ENCODE measurements around the gene FBLN2.

FBLN2 gene

DNA sequence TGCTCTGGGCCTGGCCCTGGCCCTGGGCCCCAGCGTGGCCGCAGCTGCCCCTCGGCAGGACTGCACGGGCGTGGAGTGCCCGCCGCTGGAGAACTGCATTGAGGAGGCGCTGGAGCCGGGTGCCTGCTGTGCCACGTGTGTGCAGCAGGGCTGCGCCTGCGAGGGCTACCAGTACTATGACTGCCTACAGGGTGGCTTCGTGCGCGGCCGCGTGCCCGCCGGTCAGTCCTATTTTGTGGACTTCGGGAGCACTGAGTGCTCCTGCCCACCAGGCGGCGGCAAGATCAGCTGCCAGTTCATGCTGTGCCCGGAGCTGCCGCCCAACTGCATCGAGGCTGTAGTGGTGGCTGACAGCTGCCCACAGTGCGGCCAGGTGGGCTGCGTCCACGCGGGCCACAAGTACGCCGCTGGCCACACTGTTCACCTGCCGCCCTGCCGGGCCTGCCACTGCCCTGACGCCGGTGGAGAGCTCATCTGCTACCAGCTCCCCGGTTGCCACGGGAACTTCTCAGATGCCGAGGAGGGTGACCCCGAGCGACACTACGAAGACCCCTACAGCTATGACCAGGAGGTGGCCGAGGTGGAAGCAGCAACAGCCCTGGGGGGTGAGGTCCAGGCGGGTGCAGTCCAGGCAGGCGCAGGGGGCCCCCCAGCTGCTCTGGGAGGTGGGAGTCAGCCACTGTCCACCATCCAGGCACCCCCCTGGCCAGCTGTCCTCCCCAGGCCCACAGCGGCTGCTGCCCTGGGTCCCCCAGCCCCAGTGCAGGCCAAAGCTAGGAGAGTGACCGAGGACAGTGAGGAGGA lies 21.7 kb downstream of the FBLN2 start:
- TF ChIP-seq, protein P1, sequence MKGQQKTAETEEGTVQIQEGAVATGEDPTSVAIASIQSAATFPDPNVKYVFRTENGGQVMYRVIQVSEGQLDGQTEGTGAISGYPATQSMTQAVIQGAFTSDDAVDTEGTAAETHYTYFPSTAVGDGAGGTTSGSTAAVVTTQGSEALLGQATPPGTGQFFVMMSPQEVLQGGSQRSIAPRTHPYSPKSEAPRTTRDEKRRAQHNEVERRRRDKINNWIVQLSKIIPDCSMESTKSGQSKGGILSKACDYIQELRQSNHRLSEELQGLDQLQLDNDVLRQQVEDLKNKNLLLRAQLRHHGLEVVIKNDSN (IDR thresholded peaks at IDR 0.05) = no peak
- TF ChIP-seq, protein P2, sequence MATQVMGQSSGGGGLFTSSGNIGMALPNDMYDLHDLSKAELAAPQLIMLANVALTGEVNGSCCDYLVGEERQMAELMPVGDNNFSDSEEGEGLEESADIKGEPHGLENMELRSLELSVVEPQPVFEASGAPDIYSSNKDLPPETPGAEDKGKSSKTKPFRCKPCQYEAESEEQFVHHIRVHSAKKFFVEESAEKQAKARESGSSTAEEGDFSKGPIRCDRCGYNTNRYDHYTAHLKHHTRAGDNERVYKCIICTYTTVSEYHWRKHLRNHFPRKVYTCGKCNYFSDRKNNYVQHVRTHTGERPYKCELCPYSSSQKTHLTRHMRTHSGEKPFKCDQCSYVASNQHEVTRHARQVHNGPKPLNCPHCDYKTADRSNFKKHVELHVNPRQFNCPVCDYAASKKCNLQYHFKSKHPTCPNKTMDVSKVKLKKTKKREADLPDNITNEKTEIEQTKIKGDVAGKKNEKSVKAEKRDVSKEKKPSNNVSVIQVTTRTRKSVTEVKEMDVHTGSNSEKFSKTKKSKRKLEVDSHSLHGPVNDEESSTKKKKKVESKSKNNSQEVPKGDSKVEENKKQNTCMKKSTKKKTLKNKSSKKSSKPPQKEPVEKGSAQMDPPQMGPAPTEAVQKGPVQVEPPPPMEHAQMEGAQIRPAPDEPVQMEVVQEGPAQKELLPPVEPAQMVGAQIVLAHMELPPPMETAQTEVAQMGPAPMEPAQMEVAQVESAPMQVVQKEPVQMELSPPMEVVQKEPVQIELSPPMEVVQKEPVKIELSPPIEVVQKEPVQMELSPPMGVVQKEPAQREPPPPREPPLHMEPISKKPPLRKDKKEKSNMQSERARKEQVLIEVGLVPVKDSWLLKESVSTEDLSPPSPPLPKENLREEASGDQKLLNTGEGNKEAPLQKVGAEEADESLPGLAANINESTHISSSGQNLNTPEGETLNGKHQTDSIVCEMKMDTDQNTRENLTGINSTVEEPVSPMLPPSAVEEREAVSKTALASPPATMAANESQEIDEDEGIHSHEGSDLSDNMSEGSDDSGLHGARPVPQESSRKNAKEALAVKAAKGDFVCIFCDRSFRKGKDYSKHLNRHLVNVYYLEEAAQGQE (IDR thresholded peaks at IDR 0.05; ENCODE audit: low read depth) = no peak
- no peak for TF ChIP-seq CREB1 (IDR thresholded peaks at IDR 0.05; ENCODE audit: low read depth)
- no peak for TF ChIP-seq RAD21 (IDR thresholded peaks at IDR 0.05; ENCODE audit: low read depth)
- TF ChIP-seq ZBTB7A (IDR thresholded peaks at IDR 0.05; ENCODE audit: low read depth) = no peak
- TF ChIP-seq YY1 (IDR thresholded peaks at IDR 0.05; ENCODE audit: low read depth) = no peak
- no peak for TF ChIP-seq EP300 (IDR thresholded peaks at IDR 0.05; ENCODE audit: borderline replicate concordance)
- no peak for TF ChIP-seq TAF1 (IDR thresholded peaks at IDR 0.05; ENCODE audit: low read depth)
- no peak for TF ChIP-seq TCF12 (IDR thresholded peaks at IDR 0.05; ENCODE audit: low read depth)
- TF ChIP-seq EGR1 (IDR thresholded peaks at IDR 0.05) = no peak
- no peak for TF ChIP-seq TEAD4 (IDR thresholded peaks at IDR 0.05)

DNA sequence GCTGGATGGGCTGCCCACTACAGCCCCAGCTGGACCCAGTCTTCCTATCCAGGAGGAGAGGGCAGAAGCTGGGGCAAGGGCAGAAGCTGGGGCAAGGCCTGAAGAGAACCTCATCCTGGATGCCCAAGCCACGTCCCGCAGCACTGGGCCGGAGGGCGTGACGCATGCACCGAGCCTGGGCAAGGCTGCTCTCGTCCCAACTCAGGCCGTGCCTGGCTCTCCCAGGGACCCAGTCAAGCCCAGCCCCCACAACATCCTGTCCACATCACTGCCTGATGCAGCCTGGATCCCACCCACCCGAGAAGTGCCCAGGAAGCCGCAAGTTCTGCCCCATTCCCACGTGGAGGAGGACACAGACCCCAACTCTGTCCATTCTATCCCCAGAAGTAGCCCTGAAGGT lies 22.3 kb downstream of the FBLN2 start:
- no peak for TF ChIP-seq TCF12 (IDR thresholded peaks at IDR 0.05; ENCODE audit: low read depth)
- TF ChIP-seq, protein P2 (IDR thresholded peaks at IDR 0.05; ENCODE audit: low read depth) = no peak
- no peak for TF ChIP-seq RAD21 (IDR thresholded peaks at IDR 0.05; ENCODE audit: low read depth)
- TF ChIP-seq, protein P1 (IDR thresholded peaks at IDR 0.05) = no peak
- no peak for TF ChIP-seq TEAD4 (IDR thresholded peaks at IDR 0.05)
- no peak for TF ChIP-seq ZBTB7A (IDR thresholded peaks at IDR 0.05; ENCODE audit: low read depth)
- TF ChIP-seq EGR1 (IDR thresholded peaks at IDR 0.05) = no peak
- TF ChIP-seq, protein P3, sequence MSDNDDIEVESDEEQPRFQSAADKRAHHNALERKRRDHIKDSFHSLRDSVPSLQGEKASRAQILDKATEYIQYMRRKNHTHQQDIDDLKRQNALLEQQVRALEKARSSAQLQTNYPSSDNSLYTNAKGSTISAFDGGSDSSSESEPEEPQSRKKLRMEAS (IDR thresholded peaks at IDR 0.05) = no peak
- TF ChIP-seq FOXM1 (IDR thresholded peaks at IDR 0.05; ENCODE audit: borderline replicate concordance, low read depth) = no peak
- no peak for TF ChIP-seq CREB1 (IDR thresholded peaks at IDR 0.05; ENCODE audit: low read depth)
- no peak for TF ChIP-seq NFIC (IDR thresholded peaks at IDR 0.05)
- TF ChIP-seq TAF1 (IDR thresholded peaks at IDR 0.05; ENCODE audit: low read depth) = no peak
- no peak for TF ChIP-seq CEBPB (IDR thresholded peaks at IDR 0.05)
- TF ChIP-seq YY1 (IDR thresholded peaks at IDR 0.05; ENCODE audit: low read depth) = no peak
- no peak for TF ChIP-seq EP300 (IDR thresholded peaks at IDR 0.05; ENCODE audit: borderline replicate concordance)

DNA sequence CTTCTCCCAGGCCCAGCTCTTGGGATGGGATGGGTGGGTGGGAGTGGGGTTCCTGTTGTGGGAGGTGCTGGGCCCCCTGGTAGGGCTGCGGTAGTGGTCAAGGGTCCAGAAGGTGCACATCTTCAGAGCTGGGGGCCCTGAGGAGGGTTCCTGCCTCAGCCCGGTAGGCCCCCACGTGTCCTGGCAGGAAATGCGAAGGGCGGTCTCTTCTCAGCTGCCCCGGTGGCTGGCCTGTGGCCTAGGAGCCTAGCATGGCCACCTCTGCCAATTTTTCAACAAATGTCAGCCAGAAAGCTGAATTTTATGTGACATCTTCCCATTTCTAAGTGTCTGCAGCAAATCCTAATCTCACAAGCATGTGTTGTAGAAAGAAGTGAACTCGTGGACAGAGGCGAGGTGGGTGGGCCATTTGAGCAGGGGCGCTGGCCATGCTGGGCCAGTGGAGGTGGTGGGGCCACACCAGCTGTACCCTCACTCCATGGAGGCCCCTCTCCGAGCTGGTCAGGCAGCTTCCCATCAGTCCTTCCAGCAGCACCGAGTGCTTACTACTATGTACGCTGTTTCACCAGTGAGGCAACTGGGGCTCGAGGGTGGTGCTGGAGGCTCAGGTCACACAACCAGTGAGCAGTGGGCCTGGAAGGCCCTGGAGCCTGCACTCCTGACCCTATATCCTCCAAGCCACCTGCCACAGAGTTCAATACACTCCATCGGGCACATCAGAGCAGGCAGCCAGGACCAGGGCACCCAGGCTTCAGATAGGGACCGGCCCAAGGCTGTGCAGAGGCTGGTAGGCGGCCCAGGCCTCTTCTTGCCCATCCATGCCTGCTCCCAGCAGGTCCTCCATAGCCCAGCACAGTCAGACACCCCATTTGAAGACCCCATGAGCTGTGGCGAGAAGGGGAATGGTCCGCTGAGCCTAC lies 23.2 kb downstream of the FBLN2 start:
- TF ChIP-seq, protein P1 (IDR thresholded peaks at IDR 0.05) = no peak
- TF ChIP-seq EGR1 (IDR thresholded peaks at IDR 0.05) (no peak), TCF12 (IDR thresholded peaks at IDR 0.05; ENCODE audit: low read depth) (no peak), ZBTB7A (IDR thresholded peaks at IDR 0.05; ENCODE audit: low read depth) (no peak), NFIC (IDR thresholded peaks at IDR 0.05) (no peak), FOXM1 (IDR thresholded peaks at IDR 0.05; ENCODE audit: borderline replicate concordance, low read depth) (no peak), YY1 (IDR thresholded peaks at IDR 0.05; ENCODE audit: low read depth) (no peak), RAD21 (IDR thresholded peaks at IDR 0.05; ENCODE audit: low read depth) (no peak), TAF1 (IDR thresholded peaks at IDR 0.05; ENCODE audit: low read depth) (no peak), EP300 (IDR thresholded peaks at IDR 0.05; ENCODE audit: borderline replicate concordance) (no peak), CREB1 (IDR thresholded peaks at IDR 0.05; ENCODE audit: low read depth) (no peak), CEBPB (IDR thresholded peaks at IDR 0.05) (no peak)
- TF ChIP-seq, protein P2 (IDR thresholded peaks at IDR 0.05; ENCODE audit: low read depth) = no peak
- TF ChIP-seq, protein P3 (IDR thresholded peaks at IDR 0.05) = no peak
